ENCODE results near the gene CCDC192. TPM values are rescaled to one million over a fixed set of nuclear protein-coding genes. Genes with fewer than 3 reads are reported as not detected.

Gene CCDC192
- polyA plus RNA-seq, 1 donor from 2014 or later: not detected

DNA sequence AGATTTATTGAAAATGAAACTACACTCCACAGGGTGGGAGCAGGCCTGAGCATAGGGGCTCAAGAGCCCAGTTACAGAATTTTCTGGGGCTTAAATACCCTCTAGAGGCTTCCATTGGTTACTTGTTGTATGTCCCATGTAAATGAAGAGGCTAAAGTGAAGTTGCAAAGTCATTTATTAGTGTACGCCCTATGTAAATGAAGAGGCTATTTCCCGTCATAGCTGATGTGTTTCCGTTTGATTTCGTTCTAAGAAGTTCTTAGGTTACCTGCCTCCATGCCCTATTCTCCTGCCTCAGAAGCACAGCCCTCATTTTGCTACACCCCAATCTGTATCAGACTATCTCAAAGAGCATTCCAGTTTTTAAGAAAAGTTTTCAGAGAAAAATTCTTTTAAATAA, 273.3 kb downstream of the CCDC192 start:
- H3K27ac ChIP-seq (ENCODE audit: low read length): no peak overlapping the region

DNA sequence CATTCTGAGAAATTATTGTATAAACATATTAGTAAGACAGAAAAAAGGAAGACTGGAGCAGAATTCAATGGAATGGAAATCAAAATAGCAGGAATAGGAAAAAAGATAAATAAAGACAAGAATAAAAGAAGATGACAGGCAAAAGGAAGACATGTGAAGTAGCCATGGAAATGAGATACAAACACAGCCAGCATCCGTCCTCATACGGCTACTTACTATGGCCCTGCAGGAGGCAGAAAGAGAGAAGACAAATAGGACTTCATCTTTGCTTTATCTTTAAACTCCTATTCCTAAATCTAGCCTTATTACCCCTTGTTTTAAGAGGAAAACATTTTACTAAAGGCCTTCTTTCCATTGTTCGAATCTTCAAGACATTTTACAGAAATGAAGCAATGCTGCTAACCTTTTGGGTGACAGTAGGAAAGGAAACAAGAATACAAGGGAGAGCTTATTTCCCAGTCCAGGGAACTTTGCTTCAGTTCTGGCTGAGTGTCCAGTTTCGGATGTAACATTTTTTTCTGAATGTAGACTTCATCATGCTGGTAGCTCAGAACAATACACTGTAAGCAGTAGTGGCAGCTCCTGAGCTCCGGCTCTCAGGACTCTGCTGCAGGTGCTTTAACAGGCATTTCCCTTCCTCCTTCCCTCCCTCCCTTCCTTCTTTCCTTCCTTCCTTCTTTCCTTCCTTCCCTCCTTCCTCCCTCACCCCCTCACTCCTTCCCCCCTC, 274.0 kb downstream of the CCDC192 start:
- H3K9me2 ChIP-seq (ENCODE audit: insufficient read depth, low read length): no peaks in the 10 kb centered on the region
- no peaks in the 10 kb centered on the region for H4K20me1 ChIP-seq (ENCODE audit: insufficient read depth)
- no peak for TF ChIP-seq EP300 (conservative IDR thresholded peaks at IDR 0.05; ENCODE audit: poor library complexity, severe bottlenecking)
- TF ChIP-seq TAF1 (IDR thresholded peaks at IDR 0.05; ENCODE audit: low read depth): no peak
- TF ChIP-seq, protein P1, sequence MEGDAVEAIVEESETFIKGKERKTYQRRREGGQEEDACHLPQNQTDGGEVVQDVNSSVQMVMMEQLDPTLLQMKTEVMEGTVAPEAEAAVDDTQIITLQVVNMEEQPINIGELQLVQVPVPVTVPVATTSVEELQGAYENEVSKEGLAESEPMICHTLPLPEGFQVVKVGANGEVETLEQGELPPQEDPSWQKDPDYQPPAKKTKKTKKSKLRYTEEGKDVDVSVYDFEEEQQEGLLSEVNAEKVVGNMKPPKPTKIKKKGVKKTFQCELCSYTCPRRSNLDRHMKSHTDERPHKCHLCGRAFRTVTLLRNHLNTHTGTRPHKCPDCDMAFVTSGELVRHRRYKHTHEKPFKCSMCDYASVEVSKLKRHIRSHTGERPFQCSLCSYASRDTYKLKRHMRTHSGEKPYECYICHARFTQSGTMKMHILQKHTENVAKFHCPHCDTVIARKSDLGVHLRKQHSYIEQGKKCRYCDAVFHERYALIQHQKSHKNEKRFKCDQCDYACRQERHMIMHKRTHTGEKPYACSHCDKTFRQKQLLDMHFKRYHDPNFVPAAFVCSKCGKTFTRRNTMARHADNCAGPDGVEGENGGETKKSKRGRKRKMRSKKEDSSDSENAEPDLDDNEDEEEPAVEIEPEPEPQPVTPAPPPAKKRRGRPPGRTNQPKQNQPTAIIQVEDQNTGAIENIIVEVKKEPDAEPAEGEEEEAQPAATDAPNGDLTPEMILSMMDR (IDR thresholded peaks at IDR 0.05; ENCODE audit: poor library complexity, severe bottlenecking): no peak
- TF ChIP-seq, protein P2, sequence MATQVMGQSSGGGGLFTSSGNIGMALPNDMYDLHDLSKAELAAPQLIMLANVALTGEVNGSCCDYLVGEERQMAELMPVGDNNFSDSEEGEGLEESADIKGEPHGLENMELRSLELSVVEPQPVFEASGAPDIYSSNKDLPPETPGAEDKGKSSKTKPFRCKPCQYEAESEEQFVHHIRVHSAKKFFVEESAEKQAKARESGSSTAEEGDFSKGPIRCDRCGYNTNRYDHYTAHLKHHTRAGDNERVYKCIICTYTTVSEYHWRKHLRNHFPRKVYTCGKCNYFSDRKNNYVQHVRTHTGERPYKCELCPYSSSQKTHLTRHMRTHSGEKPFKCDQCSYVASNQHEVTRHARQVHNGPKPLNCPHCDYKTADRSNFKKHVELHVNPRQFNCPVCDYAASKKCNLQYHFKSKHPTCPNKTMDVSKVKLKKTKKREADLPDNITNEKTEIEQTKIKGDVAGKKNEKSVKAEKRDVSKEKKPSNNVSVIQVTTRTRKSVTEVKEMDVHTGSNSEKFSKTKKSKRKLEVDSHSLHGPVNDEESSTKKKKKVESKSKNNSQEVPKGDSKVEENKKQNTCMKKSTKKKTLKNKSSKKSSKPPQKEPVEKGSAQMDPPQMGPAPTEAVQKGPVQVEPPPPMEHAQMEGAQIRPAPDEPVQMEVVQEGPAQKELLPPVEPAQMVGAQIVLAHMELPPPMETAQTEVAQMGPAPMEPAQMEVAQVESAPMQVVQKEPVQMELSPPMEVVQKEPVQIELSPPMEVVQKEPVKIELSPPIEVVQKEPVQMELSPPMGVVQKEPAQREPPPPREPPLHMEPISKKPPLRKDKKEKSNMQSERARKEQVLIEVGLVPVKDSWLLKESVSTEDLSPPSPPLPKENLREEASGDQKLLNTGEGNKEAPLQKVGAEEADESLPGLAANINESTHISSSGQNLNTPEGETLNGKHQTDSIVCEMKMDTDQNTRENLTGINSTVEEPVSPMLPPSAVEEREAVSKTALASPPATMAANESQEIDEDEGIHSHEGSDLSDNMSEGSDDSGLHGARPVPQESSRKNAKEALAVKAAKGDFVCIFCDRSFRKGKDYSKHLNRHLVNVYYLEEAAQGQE (IDR thresholded peaks at IDR 0.05; ENCODE audit: borderline replicate concordance): no peak
- TF ChIP-seq RAD21 (conservative IDR thresholded peaks at IDR 0.05): no peak
- TF ChIP-seq EZH2 (IDR thresholded peaks at IDR 0.05; ENCODE audit: borderline replicate concordance, insufficient read depth, low read length, poor library complexity, severe bottlenecking): no peak
- TF ChIP-seq SMC3 (conservative IDR thresholded peaks at IDR 0.05; ENCODE audit: poor library complexity): no peak
- TF ChIP-seq POLR2AphosphoS5 (IDR thresholded peaks at IDR 0.05): no peak
- no peak for TF ChIP-seq MXI1 (conservative IDR thresholded peaks at IDR 0.05; ENCODE audit: poor library complexity, severe bottlenecking)
- no peak overlapping the region for H3K4me2 ChIP-seq (ENCODE audit: low read length)
- H3K9me3 ChIP-seq (ENCODE audit: low read length): no peaks in the 10 kb centered on the region
- no peaks in the 10 kb centered on the region for H3F3A ChIP-seq (ENCODE audit: insufficient read depth, low read length, poor library complexity, severe bottlenecking)
- H3K9ac ChIP-seq (ENCODE audit: low read length): no peak overlapping the region
- no peak overlapping the region for H3K4me3 ChIP-seq (ENCODE audit: low read length)
- no peaks in the 10 kb centered on the region for H3K36me3 ChIP-seq (ENCODE audit: insufficient read depth, low read length)
- no peak overlapping the region for H3K27ac ChIP-seq (ENCODE audit: low read length)
- no peak overlapping the region for H2AFZ ChIP-seq (ENCODE audit: low read depth, low read length)
- no peaks in the 10 kb centered on the region for H3K27me3 ChIP-seq (ENCODE audit: insufficient read depth, low read depth, low read length)
- H3K79me2 ChIP-seq (replicated peaks; ENCODE audit: insufficient read depth, low read length): no peaks in the 10 kb centered on the region

More for the DNA sequence above, 273.3 kb downstream of the CCDC192 start:
- TF ChIP-seq TAF1 (IDR thresholded peaks at IDR 0.05; ENCODE audit: low read depth) (no peak), EP300 (conservative IDR thresholded peaks at IDR 0.05; ENCODE audit: poor library complexity, severe bottlenecking) (no peak), MXI1 (conservative IDR thresholded peaks at IDR 0.05; ENCODE audit: poor library complexity, severe bottlenecking) (no peak), SMC3 (conservative IDR thresholded peaks at IDR 0.05; ENCODE audit: poor library complexity) (no peak), EZH2 (IDR thresholded peaks at IDR 0.05; ENCODE audit: borderline replicate concordance, insufficient read depth, low read length, poor library complexity, severe bottlenecking) (no peak), RAD21 (conservative IDR thresholded peaks at IDR 0.05) (no peak), POLR2AphosphoS5 (IDR thresholded peaks at IDR 0.05) (no peak)
- TF ChIP-seq, protein P2 (IDR thresholded peaks at IDR 0.05; ENCODE audit: borderline replicate concordance): no peak
- TF ChIP-seq, protein P1 (IDR thresholded peaks at IDR 0.05; ENCODE audit: poor library complexity, severe bottlenecking): no peak
- no peak overlapping the region for H3K9ac ChIP-seq (ENCODE audit: low read length)
- H4K20me1 ChIP-seq (ENCODE audit: insufficient read depth): no peaks in the 10 kb centered on the region
- no peaks in the 10 kb centered on the region for H3K9me2 ChIP-seq (ENCODE audit: insufficient read depth, low read length)
- no peaks in the 10 kb centered on the region for H3K79me2 ChIP-seq (replicated peaks; ENCODE audit: insufficient read depth, low read length)
- no peaks in the 10 kb centered on the region for H3K27me3 ChIP-seq (ENCODE audit: insufficient read depth, low read depth, low read length)
- H3K9me3 ChIP-seq (ENCODE audit: low read length): no peaks in the 10 kb centered on the region
- no peaks in the 10 kb centered on the region for H3K36me3 ChIP-seq (ENCODE audit: insufficient read depth, low read length)
- no peaks in the 10 kb centered on the region for H3F3A ChIP-seq (ENCODE audit: insufficient read depth, low read length, poor library complexity, severe bottlenecking)
- H3K4me2 ChIP-seq (ENCODE audit: low read length): no peak overlapping the region
- H2AFZ ChIP-seq (ENCODE audit: low read depth, low read length): no peak overlapping the region
- no peak overlapping the region for H3K4me3 ChIP-seq (ENCODE audit: low read length)

Data from neural cell (in vitro differentiated cells).